Lower leg skin (tissue), 3 donors: ENCODE data around the gene FTH1.

ENCODE experiments used
- POLR2A ChIP-seq, 2 donors: fragments of 450-650 bp; IDR thresholded peaks; one replicate each; pipeline ENCODE4 v1.6.1; 2016 to 2017; ENCODE audit warnings: antibody characterized with exemption in 2 of 2, mild to moderate bottlenecking in 1 of 2, moderate library complexity in 1 of 2
- TF ChIP-seq, protein P1 (sequence below), 3 donors: fragments of 450-650 bp; IDR thresholded peaks; one replicate each; pipeline ENCODE4 v1.5.1; 2016; ENCODE audit warnings: antibody characterized with exemption in 3 of 3, mild to moderate bottlenecking in 3 of 3, moderate library complexity in 2 of 3

GRCh38 chr11:61950035-61950547 is 17.3 kb downstream of the FTH1 start, which contains the start of gene BEST1:
- TF ChIP-seq POLR2A (IDR thresholded peaks at IDR 0.05): no peak
- TF ChIP-seq, protein P1, sequence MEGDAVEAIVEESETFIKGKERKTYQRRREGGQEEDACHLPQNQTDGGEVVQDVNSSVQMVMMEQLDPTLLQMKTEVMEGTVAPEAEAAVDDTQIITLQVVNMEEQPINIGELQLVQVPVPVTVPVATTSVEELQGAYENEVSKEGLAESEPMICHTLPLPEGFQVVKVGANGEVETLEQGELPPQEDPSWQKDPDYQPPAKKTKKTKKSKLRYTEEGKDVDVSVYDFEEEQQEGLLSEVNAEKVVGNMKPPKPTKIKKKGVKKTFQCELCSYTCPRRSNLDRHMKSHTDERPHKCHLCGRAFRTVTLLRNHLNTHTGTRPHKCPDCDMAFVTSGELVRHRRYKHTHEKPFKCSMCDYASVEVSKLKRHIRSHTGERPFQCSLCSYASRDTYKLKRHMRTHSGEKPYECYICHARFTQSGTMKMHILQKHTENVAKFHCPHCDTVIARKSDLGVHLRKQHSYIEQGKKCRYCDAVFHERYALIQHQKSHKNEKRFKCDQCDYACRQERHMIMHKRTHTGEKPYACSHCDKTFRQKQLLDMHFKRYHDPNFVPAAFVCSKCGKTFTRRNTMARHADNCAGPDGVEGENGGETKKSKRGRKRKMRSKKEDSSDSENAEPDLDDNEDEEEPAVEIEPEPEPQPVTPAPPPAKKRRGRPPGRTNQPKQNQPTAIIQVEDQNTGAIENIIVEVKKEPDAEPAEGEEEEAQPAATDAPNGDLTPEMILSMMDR (IDR thresholded peaks at IDR 0.05): no peak
